GM12874 (cell line): Measurements from ENCODE around the gene SYNRG.

ENCODE experiments used
- CTCF ChIP-seq: IDR thresholded peaks from 2 replicates; pipeline ENCODE4 v1.5.1; 2011; ENCODE audit warnings: low read depth, mild to moderate bottlenecking, control low read depth, low read length, moderate library complexity; ENCODE audit not compliant: insufficient read depth

SYNRG gene

GRCh38 chr17:37520174-37520573 lies 89.0 kb downstream of the SYNRG start:
- TF ChIP-seq CTCF = 0 out of 2 replicates have a peak, but pooled peaks have one; percentile 2

- no peak for TF ChIP-seq CTCF
Measured at GRCh38 chr17:37519251-37519985, 89.8 kb downstream of the SYNRG start.

GRCh38 chr17:37518826-37519225 lies 90.4 kb downstream of the SYNRG start:
- no peak for TF ChIP-seq CTCF

GRCh38 chr17:37517881-37518280 lies 91.3 kb downstream of the SYNRG start:
- no peak for TF ChIP-seq CTCF

- TF ChIP-seq CTCF = no peak
Measured at GRCh38 chr17:37516127-37516571, 93.1 kb downstream of the SYNRG start.

GRCh38 chr17:37513711-37514110 lies 95.5 kb downstream of the SYNRG start:
- TF ChIP-seq CTCF = no peak

- TF ChIP-seq CTCF = no peak
Measured at GRCh38 chr17:37512442-37513068, 96.7 kb downstream of the SYNRG start.
